OCI-LY1 (cell line): ENCODE results near the gene CS.

Source experiments
- EZH2 ChIP-seq: fragments of 200-600 bp; sonication (generic), shearing (Covaris generic); IDR thresholded peaks from 2 replicates; pipeline ENCODE4 v1.8.0; 2017; ENCODE audit warnings: borderline replicate concordance, mixed run types, mild to moderate bottlenecking, antibody characterized with exemption, low read length, moderate library complexity, mixed read lengths
- TF ChIP-seq, protein P1 (sequence below): fragments of 200-600 bp; sonication (generic), shearing (Covaris generic); IDR thresholded peaks from 2 replicates; pipeline ENCODE4 v1.5.1; 2017; ENCODE audit warnings: mild to moderate bottlenecking, antibody characterized with exemption, low read length, moderate library complexity, mixed read lengths

DNA sequence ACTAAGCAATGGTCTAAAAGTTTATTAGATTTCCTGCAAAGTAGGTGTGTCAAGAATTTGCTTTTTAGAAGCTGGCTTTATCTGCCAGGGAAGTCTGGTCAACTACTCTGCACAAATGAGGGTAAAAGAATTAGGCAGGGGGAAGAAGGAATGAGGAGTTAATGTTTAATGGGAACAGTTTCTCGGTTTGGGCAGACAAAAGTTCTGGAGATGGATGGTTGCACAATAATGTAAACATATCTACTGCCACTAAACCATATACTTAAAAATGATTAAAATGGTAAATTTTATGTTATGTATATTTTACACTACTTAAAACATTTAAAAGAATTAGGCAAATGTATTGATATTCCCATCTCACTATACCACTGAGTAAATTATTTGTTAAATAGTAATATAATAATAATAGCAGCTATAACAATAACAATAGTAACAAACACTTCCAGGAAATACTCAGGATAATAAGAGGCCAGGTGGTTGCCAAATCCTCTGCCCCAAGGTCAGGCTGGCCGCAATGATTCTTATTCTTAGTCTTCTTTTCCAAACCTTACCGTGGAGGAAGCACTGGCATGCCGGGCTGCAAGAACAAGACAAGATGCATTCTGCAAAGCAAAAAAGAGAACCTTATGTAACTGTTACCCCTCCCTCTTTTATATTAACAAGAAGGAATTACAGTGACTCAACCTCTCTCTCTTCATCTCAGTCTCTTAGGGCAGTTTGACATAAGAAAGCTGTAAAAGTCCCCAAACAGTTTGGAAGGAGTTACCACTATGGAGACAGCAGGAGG is 13.9 kb downstream of the CS start:
- TF ChIP-seq, protein P1, sequence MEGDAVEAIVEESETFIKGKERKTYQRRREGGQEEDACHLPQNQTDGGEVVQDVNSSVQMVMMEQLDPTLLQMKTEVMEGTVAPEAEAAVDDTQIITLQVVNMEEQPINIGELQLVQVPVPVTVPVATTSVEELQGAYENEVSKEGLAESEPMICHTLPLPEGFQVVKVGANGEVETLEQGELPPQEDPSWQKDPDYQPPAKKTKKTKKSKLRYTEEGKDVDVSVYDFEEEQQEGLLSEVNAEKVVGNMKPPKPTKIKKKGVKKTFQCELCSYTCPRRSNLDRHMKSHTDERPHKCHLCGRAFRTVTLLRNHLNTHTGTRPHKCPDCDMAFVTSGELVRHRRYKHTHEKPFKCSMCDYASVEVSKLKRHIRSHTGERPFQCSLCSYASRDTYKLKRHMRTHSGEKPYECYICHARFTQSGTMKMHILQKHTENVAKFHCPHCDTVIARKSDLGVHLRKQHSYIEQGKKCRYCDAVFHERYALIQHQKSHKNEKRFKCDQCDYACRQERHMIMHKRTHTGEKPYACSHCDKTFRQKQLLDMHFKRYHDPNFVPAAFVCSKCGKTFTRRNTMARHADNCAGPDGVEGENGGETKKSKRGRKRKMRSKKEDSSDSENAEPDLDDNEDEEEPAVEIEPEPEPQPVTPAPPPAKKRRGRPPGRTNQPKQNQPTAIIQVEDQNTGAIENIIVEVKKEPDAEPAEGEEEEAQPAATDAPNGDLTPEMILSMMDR: no peak
- TF ChIP-seq EZH2: no peak
